Neural cell (in vitro differentiated cells): ENCODE data around the gene PARP15. TPM values are rescaled to one million over a fixed set of nuclear protein-coding genes. Genes with fewer than 3 reads are reported as not detected.

ENCODE experiments used
- H2AFZ ChIP-seq: fragments of 200-600, 300-800 bp; sonication (generic), shearing (Covaris generic); 2 replicates; pipeline ENCODE4 v1.6.0; 2014; ENCODE audit warnings: low read depth, mild to moderate bottlenecking, antibody characterized with exemption, low read length, moderate library complexity
- H3F3A ChIP-seq: fragments of 200-600 bp; shearing (Covaris generic); 2 replicates; pipeline ENCODE4 v1.6.1; 2016; ENCODE audit warnings: mild to moderate bottlenecking, moderate library complexity, mixed read lengths, antibody characterized with exemption, low read length; ENCODE audit not compliant: insufficient read depth, poor library complexity, severe bottlenecking
- H3K27ac ChIP-seq: fragments of 200-600, 300-800 bp; sonication (generic), shearing (Covaris generic); 2 replicates; pipeline ENCODE4 v1.5.1; 2014; ENCODE audit warnings: mild to moderate bottlenecking, low read length, moderate library complexity
- H3K27me3 ChIP-seq: fragments of 300-800, 200-600 bp; sonication (generic), shearing (Covaris generic); 2 replicates; pipeline ENCODE4 v1.6.0; 2014; ENCODE audit warnings: mild to moderate bottlenecking, low read depth, low read length, moderate library complexity; ENCODE audit not compliant: insufficient read depth
- H3K36me3 ChIP-seq: fragments of 300-800, 200-600 bp; sonication (generic), shearing (Covaris generic); 2 replicates; pipeline ENCODE4 v1.5.1; 2014; ENCODE audit warnings: mild to moderate bottlenecking, antibody characterized with exemption, low read length, moderate library complexity; ENCODE audit not compliant: insufficient read depth
- H3K4me2 ChIP-seq: fragments of 300-800, 200-600 bp; sonication (generic), shearing (Covaris generic); 2 replicates; pipeline ENCODE4 v1.6.0; 2014; ENCODE audit warnings: mild to moderate bottlenecking, low read length
- H3K4me3 ChIP-seq: fragments of 300-800, 200-600 bp; sonication (generic), shearing (Covaris generic); 2 replicates; pipeline ENCODE4 v1.5.1; 2014; ENCODE audit warnings: mild to moderate bottlenecking, low read length, moderate library complexity
- H3K79me2 ChIP-seq: fragments of 200-600 bp; shearing (Covaris generic); replicated peaks from 2 replicates; pipeline ENCODE4 v1.6.0; 2014; ENCODE audit warnings: mild to moderate bottlenecking, low read length, moderate library complexity; ENCODE audit not compliant: insufficient read depth
- H3K9ac ChIP-seq: fragments of 300-800, 200-600 bp; sonication (generic), shearing (Covaris generic); 2 replicates; pipeline ENCODE4 v1.6.1; 2016; ENCODE audit warnings: mild to moderate bottlenecking, low read length, mixed read lengths
- H3K9me2 ChIP-seq: fragments of 200-600 bp; shearing (Covaris generic); 2 replicates; pipeline ENCODE4 v1.6.1; 2016; ENCODE audit warnings: mild to moderate bottlenecking, low read length, mixed read lengths; ENCODE audit not compliant: insufficient read depth
- H3K9me3 ChIP-seq: fragments of 200-600, 300-800 bp; sonication (generic), shearing (Covaris generic); 2 replicates; pipeline ENCODE4 v1.6.1; 2016; ENCODE audit warnings: mild to moderate bottlenecking, mixed run types, low read length, moderate library complexity, mixed read lengths
- H4K20me1 ChIP-seq: fragments of 200-600 bp; shearing (Covaris generic); 2 replicates; pipeline ENCODE4 v1.6.1; 2016; ENCODE audit warnings: mild to moderate bottlenecking, mixed run types; ENCODE audit not compliant: insufficient read depth
- EP300 ChIP-seq: fragments of 450-650 bp; conservative IDR thresholded peaks from 2 replicates; pipeline ENCODE4 v1.6.1; 2014; ENCODE audit warnings: antibody characterized with exemption, mild to moderate bottlenecking, moderate library complexity; ENCODE audit not compliant: poor library complexity, severe bottlenecking
- EZH2 ChIP-seq: fragments of 200-600, 300-800 bp; shearing (Covaris generic), sonication (generic); IDR thresholded peaks from 2 replicates; pipeline ENCODE4 v1.6.1; 2014; ENCODE audit warnings: antibody characterized with exemption, low read length, borderline replicate concordance, mild to moderate bottlenecking; ENCODE audit not compliant: insufficient read depth, poor library complexity, severe bottlenecking
- MXI1 ChIP-seq: fragments of 450-650 bp; conservative IDR thresholded peaks from 2 replicates; pipeline ENCODE4 v1.6.1; 2014; ENCODE audit warnings: antibody characterized with exemption, mild to moderate bottlenecking; ENCODE audit not compliant: poor library complexity, severe bottlenecking
- POLR2AphosphoS5 ChIP-seq: IDR thresholded peaks from 2 replicates; pipeline ENCODE4 v1.6.1; 2012
- RAD21 ChIP-seq: fragments of 450-650 bp; conservative IDR thresholded peaks from 2 replicates; pipeline ENCODE4 v1.6.1; 2014; ENCODE audit warnings: antibody characterized with exemption, mild to moderate bottlenecking, moderate library complexity
- SMC3 ChIP-seq: fragments of 450-650 bp; conservative IDR thresholded peaks from 2 replicates; pipeline ENCODE4 v1.6.1; 2014; ENCODE audit warnings: antibody characterized with exemption, mild to moderate bottlenecking, moderate library complexity; ENCODE audit not compliant: poor library complexity
- TAF1 ChIP-seq: IDR thresholded peaks from 2 replicates; pipeline ENCODE4 v1.6.1; 2012; ENCODE audit warnings: low read depth
- polyA plus RNA-seq: library from polyadenylated mRNA; depleted of rRNA; stranded (reverse); fragments of >200 nt; gene quantifications from 2 replicates; pipeline ENCODE4 v1.2.3, GENCODE V29; 2014
- TF ChIP-seq, protein P1 (sequence below): fragments of 450-650 bp; IDR thresholded peaks from 2 replicates; pipeline ENCODE4 v1.5.1; 2014; ENCODE audit warnings: antibody characterized with exemption, mild to moderate bottlenecking, moderate library complexity; ENCODE audit not compliant: poor library complexity, severe bottlenecking
- TF ChIP-seq, protein P2 (sequence below): IDR thresholded peaks from 2 replicates; pipeline ENCODE4 v1.6.1; 2012; ENCODE audit warnings: borderline replicate concordance

PARP15 gene
- polyA plus RNA-seq, 1 donor from 2014 or later, result not detected

DNA sequence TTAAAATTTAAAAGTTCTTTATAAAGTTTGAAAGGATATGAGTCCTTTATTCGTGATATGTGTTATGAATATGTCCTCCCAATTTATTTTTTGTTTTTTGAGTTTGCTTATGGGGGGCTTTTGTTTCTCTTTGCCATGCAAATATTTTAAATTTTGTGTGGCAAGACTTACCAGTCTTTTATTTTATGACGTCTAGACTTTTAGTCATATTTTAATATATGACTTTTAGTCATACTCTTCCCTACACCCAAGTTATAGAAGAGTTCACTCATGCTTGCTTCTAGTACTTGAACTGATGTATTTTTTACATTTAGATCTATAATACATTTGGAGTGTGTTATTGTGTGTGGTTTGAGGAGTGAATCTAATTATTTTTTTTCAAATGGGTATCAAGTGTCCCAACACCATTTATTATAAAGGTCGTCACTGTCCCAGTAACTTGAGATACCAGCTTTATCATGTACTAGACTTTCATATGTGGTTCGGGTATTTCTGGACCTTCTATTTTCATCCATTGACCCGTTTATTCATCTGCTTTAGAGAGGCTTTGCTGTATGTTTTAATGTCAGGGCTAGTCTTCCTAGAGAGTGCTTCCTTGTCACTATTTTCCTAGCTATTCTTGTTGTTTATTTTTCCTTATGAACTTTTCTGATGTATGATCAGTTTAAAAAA is 755 bp downstream of the PARP15 start:
- no peak overlapping the region for H3K9ac ChIP-seq
- H2AFZ ChIP-seq, result no peak overlapping the region
- no peaks in the 10 kb centered on the region for H3K36me3 ChIP-seq
- H3K9me3 ChIP-seq, result peaks cover 9% of the 10 kb centered on the region
- no peak overlapping the region for H3K4me3 ChIP-seq
- no peaks in the 10 kb centered on the region for H3K79me2 ChIP-seq
- H3F3A ChIP-seq, result no peaks in the 10 kb centered on the region
- H3K27ac ChIP-seq, result no peak overlapping the region
- no peaks in the 10 kb centered on the region for H4K20me1 ChIP-seq
- no peak overlapping the region for H3K4me2 ChIP-seq
- TF ChIP-seq EZH2 (no peak), EP300 (no peak), RAD21 (no peak), SMC3 (no peak), POLR2AphosphoS5 (no peak), TAF1 (no peak), MXI1 (no peak)
- TF ChIP-seq, protein P1, sequence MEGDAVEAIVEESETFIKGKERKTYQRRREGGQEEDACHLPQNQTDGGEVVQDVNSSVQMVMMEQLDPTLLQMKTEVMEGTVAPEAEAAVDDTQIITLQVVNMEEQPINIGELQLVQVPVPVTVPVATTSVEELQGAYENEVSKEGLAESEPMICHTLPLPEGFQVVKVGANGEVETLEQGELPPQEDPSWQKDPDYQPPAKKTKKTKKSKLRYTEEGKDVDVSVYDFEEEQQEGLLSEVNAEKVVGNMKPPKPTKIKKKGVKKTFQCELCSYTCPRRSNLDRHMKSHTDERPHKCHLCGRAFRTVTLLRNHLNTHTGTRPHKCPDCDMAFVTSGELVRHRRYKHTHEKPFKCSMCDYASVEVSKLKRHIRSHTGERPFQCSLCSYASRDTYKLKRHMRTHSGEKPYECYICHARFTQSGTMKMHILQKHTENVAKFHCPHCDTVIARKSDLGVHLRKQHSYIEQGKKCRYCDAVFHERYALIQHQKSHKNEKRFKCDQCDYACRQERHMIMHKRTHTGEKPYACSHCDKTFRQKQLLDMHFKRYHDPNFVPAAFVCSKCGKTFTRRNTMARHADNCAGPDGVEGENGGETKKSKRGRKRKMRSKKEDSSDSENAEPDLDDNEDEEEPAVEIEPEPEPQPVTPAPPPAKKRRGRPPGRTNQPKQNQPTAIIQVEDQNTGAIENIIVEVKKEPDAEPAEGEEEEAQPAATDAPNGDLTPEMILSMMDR, result no peak
- TF ChIP-seq, protein P2, sequence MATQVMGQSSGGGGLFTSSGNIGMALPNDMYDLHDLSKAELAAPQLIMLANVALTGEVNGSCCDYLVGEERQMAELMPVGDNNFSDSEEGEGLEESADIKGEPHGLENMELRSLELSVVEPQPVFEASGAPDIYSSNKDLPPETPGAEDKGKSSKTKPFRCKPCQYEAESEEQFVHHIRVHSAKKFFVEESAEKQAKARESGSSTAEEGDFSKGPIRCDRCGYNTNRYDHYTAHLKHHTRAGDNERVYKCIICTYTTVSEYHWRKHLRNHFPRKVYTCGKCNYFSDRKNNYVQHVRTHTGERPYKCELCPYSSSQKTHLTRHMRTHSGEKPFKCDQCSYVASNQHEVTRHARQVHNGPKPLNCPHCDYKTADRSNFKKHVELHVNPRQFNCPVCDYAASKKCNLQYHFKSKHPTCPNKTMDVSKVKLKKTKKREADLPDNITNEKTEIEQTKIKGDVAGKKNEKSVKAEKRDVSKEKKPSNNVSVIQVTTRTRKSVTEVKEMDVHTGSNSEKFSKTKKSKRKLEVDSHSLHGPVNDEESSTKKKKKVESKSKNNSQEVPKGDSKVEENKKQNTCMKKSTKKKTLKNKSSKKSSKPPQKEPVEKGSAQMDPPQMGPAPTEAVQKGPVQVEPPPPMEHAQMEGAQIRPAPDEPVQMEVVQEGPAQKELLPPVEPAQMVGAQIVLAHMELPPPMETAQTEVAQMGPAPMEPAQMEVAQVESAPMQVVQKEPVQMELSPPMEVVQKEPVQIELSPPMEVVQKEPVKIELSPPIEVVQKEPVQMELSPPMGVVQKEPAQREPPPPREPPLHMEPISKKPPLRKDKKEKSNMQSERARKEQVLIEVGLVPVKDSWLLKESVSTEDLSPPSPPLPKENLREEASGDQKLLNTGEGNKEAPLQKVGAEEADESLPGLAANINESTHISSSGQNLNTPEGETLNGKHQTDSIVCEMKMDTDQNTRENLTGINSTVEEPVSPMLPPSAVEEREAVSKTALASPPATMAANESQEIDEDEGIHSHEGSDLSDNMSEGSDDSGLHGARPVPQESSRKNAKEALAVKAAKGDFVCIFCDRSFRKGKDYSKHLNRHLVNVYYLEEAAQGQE, result no peak
- H3K9me2 ChIP-seq, result no peaks in the 10 kb centered on the region
- H3K27me3 ChIP-seq, result peaks cover 3% of the 10 kb centered on the region

DNA sequence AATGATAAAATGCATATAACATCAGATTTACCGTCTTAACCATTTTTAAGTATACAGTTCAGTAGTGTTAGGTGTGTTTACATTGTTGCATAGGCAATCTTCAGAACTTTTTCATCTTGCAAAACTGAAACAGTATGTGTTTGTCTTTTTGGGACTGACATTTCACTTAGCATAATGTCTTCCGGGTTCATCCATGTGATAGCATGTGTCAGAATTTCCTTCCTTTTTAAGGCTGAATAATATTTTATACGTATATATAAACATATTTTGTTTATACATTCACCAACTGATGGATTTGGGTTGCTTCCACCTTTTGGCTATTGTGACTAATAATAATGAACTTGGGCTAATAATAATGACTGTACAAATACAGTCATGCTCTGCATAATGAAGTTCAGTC is 3.0 kb downstream of the PARP15 start:
- TF ChIP-seq EZH2 (no peak), POLR2AphosphoS5 (no peak), MXI1 (no peak), SMC3 (no peak), TAF1 (no peak), RAD21 (no peak), EP300 (no peak)
- TF ChIP-seq, protein P2, result no peak
- TF ChIP-seq, protein P1, result no peak
- H3K79me2 ChIP-seq, result no peaks in the 10 kb centered on the region
- H3K9me3 ChIP-seq, result peaks cover 9% of the 10 kb centered on the region
- no peaks in the 10 kb centered on the region for H4K20me1 ChIP-seq
- no peaks in the 10 kb centered on the region for H3K36me3 ChIP-seq
- H3K4me3 ChIP-seq, result no peak overlapping the region
- H2AFZ ChIP-seq, result no peak overlapping the region
- H3K9ac ChIP-seq, result no peak overlapping the region
- no peak overlapping the region for H3K27ac ChIP-seq
- H3F3A ChIP-seq, result no peaks in the 10 kb centered on the region
- H3K4me2 ChIP-seq, result no peak overlapping the region
- peaks cover 3% of the 10 kb centered on the region for H3K27me3 ChIP-seq
- no peaks in the 10 kb centered on the region for H3K9me2 ChIP-seq
